Tibial artery (tissue), 4 donors: ENCODE measurements around the gene NUAK1.
A peak's percentile ranks its signal among the peaks of the same experiment; 100 is the strongest.

Source experiments
- DNase-seq, 2 donors: peaks; one replicate each; pipeline ENCODE4 v3.0.0-alpha.2; 2019
- H3K27ac ChIP-seq, 2 donors: fragments of 200-600 bp; sonication (generic) in 1 of 2; 1 replicate in 1 of 2; 2 replicates in 1 of 2; pipeline ENCODE4 v1.5.1; 2018 to 2019; ENCODE audit warnings: mild to moderate bottlenecking in 1 of 2
- H3K27me3 ChIP-seq, 2 donors: fragments of 200-600 bp; sonication (generic) in 1 of 2; one replicate each; pipeline versions ENCODE4 v1.5.1 to v1.6.0; 2016 to 2019
- H3K36me3 ChIP-seq, 3 donors: fragments of 200-600 bp; sonication (generic) in 2 of 3; one replicate each; pipeline ENCODE4 v1.5.1; 2016 to 2019; ENCODE audit warnings: mild to moderate bottlenecking in 2 of 3
- H3K4me1 ChIP-seq, 4 donors: fragments of 200-600 bp; sonication (generic) in 2 of 4; 1 replicate in 3 of 4; 2 replicates in 1 of 4; pipeline ENCODE4 v1.5.1; 2016 to 2019
- H3K4me3 ChIP-seq, 2 donors: fragments of 200-600 bp; sonication (generic) in 1 of 2; 1 replicate in 1 of 2; 2 replicates in 1 of 2; pipeline ENCODE4 v1.5.1; 2018 to 2019; ENCODE audit warnings: mild to moderate bottlenecking in 2 of 2
- H3K9me3 ChIP-seq, 3 donors: fragments of 200-600 bp; sonication (generic) in 1 of 3; one replicate each; pipeline ENCODE4 v1.5.1; 2016 to 2019
- CTCF ChIP-seq, 2 experiments: fragments of 200-600 bp in 1 of 2; fragments of 450-650 bp in 1 of 2; IDR thresholded peaks; one replicate each; pipeline ENCODE4 v1.5.1; 2017 to 2019; ENCODE audit warnings: antibody characterized with exemption in 2 of 2, mild to moderate bottlenecking in 1 of 2, moderate library complexity in 1 of 2
- intact Hi-C: fragments of 100-400 bp; cut with DNase I; formaldehyde crosslinking; loops from one replicate; pipeline ENCODE4 v1.15.0; 2023; ENCODE audit warnings: low total_unique reads

The NUAK1 gene

GRCh38 chr12:106065506-106065905 is 73.2 kb downstream of the NUAK1 start:
- intact Hi-C loops, result no loop called here

GRCh38 chr12:106064721-106065021 is 74.1 kb downstream of the NUAK1 start:
- no peaks in the 10 kb centered on the region for H3K4me1 ChIP-seq
- H3K9me3 ChIP-seq, result no peaks in the 10 kb centered on the region
- no peak overlapping the region for H3K27ac ChIP-seq
- H3K4me3 ChIP-seq, result no peak overlapping the region
- DNase-seq, result no peak
- intact Hi-C loops, result no loop called here
- TF ChIP-seq CTCF (IDR thresholded peaks at IDR 0.05), result no peak
- H3K27me3 ChIP-seq, result no peaks in the 10 kb centered on the region
- peaks cover 24 to 44% (median 36%) of the 10 kb centered on the region in 3 donors for H3K36me3 ChIP-seq

More at GRCh38 chr12:106065506-106065905, 73.2 kb downstream of the NUAK1 start:
- H3K27ac ChIP-seq, result peak overlapping the region in 1 of 2 donors; percentile 3
- H3K27me3 ChIP-seq, result no peaks in the 10 kb centered on the region
- DNase-seq, result no peak
- TF ChIP-seq CTCF (IDR thresholded peaks at IDR 0.05), result no peak
- H3K9me3 ChIP-seq, result no peaks in the 10 kb centered on the region
- H3K4me1 ChIP-seq, result peaks cover 0 to 4% (median 1%) of the 10 kb centered on the region in 4 donors
- H3K36me3 ChIP-seq, result peaks cover 24 to 44% (median 36%) of the 10 kb centered on the region in 3 donors
- H3K4me3 ChIP-seq, result no peak overlapping the region

GRCh38 chr12:106063826-106064720 is 74.7 kb downstream of the NUAK1 start:
- DNase-seq, result no peak
- Histone ChIP-seq H3K27ac (no peak overlapping the region), H3K36me3 (peaks cover 24 to 40% (median 36%) of the 10 kb centered on the region in 3 donors), H3K27me3 (no peaks in the 10 kb centered on the region), H3K4me1 (no peaks in the 10 kb centered on the region), H3K9me3 (no peaks in the 10 kb centered on the region), H3K4me3 (no peak overlapping the region)
- no peak for TF ChIP-seq CTCF (IDR thresholded peaks at IDR 0.05)
- intact Hi-C loops, result no loop called here

- intact Hi-C loops, result no loop called here
- H3K4me3 ChIP-seq, result no peak overlapping the region
- TF ChIP-seq CTCF (IDR thresholded peaks at IDR 0.05), result no peak
- H3K4me1 ChIP-seq, result peaks cover 0 to 13% (median 8%) of the 10 kb centered on the region in 4 donors
- H3K9me3 ChIP-seq, result no peaks in the 10 kb centered on the region
- no peaks in the 10 kb centered on the region for H3K27me3 ChIP-seq
- no peak overlapping the region for H3K27ac ChIP-seq
- peaks cover 16 to 26% (median 24%) of the 10 kb centered on the region in 3 donors for H3K36me3 ChIP-seq
- DNase-seq, result no peak
Observed at GRCh38 chr12:106062693-106063092, 76.1 kb downstream of the NUAK1 start.

GRCh38 chr12:106058256-106059182 is 80.2 kb downstream of the NUAK1 start:
- Histone ChIP-seq H3K9me3 (peaks cover 0 to 9% (median 9%) of the 10 kb centered on the region in 3 donors), H3K27me3 (no peaks in the 10 kb centered on the region), H3K4me3 (no peak overlapping the region), H3K27ac (peak overlapping the region; percentile 26 to 34), H3K4me1 (peaks cover 0 to 19% (median 11%) of the 10 kb centered on the region in 4 donors), H3K36me3 (no peaks in the 10 kb centered on the region)
- intact Hi-C loops, result no loop called here
- TF ChIP-seq CTCF (IDR thresholded peaks at IDR 0.05), result no peak
- DNase-seq, result no peak
